ENCODE measurements around the gene TGM2. TPM values are rescaled to one million over a fixed set of nuclear protein-coding genes. Genes with fewer than 3 reads are reported as not detected.

The TGM2 gene
- total and polyA plus RNA-seq, 9 of the 15 experiments (the other 6 are each of a cell fraction or from before 2014, with no cell fraction given) = 5.5 to 78.5 (median 37.6) TPM

- TF ChIP-seq ZNF764 (CRISPR knock-in tag; IDR thresholded peaks at IDR 0.05; ENCODE audit: low read depth) (no peak), HDAC6 (IDR thresholded peaks at IDR 0.05; ENCODE audit: low read depth, low read length) (no peak), MED1 (CRISPR knock-in tag; IDR thresholded peaks at IDR 0.05; ENCODE audit: borderline replicate concordance) (no peak), MAFG (tag; conservative IDR thresholded peaks at IDR 0.05) (no peak), MYC (IDR thresholded peaks at IDR 0.05; ENCODE audit: low read depth, low read length) (peak; percentile 40; the same call in 1 of the 2 replicates), MYC (CRISPR knock-in tag; IDR thresholded peaks at IDR 0.05; ENCODE audit: borderline replicate concordance, low read depth) (no peak), SRSF1 (IDR thresholded peaks at IDR 0.05; ENCODE audit: low read depth, low read length) (no peak), KAT7 (CRISPR knock-in tag; IDR thresholded peaks at IDR 0.05; ENCODE audit: borderline replicate concordance) (0 out of 2 replicates have a peak, but pooled peaks have one; percentile 46), ZKSCAN3 (CRISPR knock-in tag; IDR thresholded peaks at IDR 0.05) (no peak), SUPT5H (IDR thresholded peaks at IDR 0.05) (0 out of 2 replicates have a peak, but pooled peaks have one; percentile 39), XRCC5 (IDR thresholded peaks at IDR 0.05; ENCODE audit: low read depth, low read length) (peak; percentile 62), ETV1 (tag; conservative IDR thresholded peaks at IDR 0.05; ENCODE audit: low read depth) (peak; percentile 40), SRSF9 (IDR thresholded peaks at IDR 0.05; ENCODE audit: borderline replicate concordance, low read depth, low read length) (no peak), PPARD (CRISPR knock-in tag; IDR thresholded peaks at IDR 0.05) (no peak), CSDE1 (IDR thresholded peaks at IDR 0.05) (no peak), CGGBP1 (CRISPR knock-in tag; IDR thresholded peaks at IDR 0.05) (no peak), PHF8 (IDR thresholded peaks at IDR 0.05; ENCODE audit: borderline replicate concordance, low read length) (peak; percentile 54; the same call in 1 of the 2 replicates), SAP30 (IDR thresholded peaks at IDR 0.05; ENCODE audit: borderline replicate concordance, insufficient read depth, low read depth, low read length, poor library complexity, severe bottlenecking) (no peak), GTF3C2 (IDR thresholded peaks at IDR 0.05; ENCODE audit: borderline replicate concordance, extremely low read depth, insufficient read length) (no peak), HDAC8 (tag; IDR thresholded peaks at IDR 0.05) (no peak), ZNF707 (CRISPR knock-in tag; conservative IDR thresholded peaks at IDR 0.05) (no peak), HBP1 (CRISPR knock-in tag; IDR thresholded peaks at IDR 0.05) (peak; percentile 78; the same call in 1 of the 2 replicates)
Observed at GRCh38 chr20:38165089-38165965, at the start of gene TGM2 (continued).
